Amniotic epithelial cell (primary cell): ENCODE results near the gene PRKG1.

Experiments
- DNase-seq: peaks from one replicate; pipeline ENCODE4 v3.0.0-alpha.2; 2010; ENCODE audit warnings: low read depth

The PRKG1 gene

GRCh38 chr10:51935341-51935740, 861.1 kb downstream of the PRKG1 start:
- DNase-seq: no peak

GRCh38 chr10:51937308-51938140, 863.2 kb downstream of the PRKG1 start:
- DNase-seq: peak; percentile 81

GRCh38 chr10:51950371-51950995, 876.2 kb downstream of the PRKG1 start:
- DNase-seq: no peak

- no peak for DNase-seq
Measured at GRCh38 chr10:51950996-51951555, 876.8 kb downstream of the PRKG1 start.

GRCh38 chr10:51951601-51952000, 877.3 kb downstream of the PRKG1 start:
- no peak for DNase-seq

- no peak for DNase-seq
Measured at GRCh38 chr10:51952056-51952455, 877.8 kb downstream of the PRKG1 start.

GRCh38 chr10:51955696-51956095, 881.4 kb downstream of the PRKG1 start:
- DNase-seq: no peak

- no peak for DNase-seq
Measured at GRCh38 chr10:51956822-51957221, 882.5 kb downstream of the PRKG1 start.

GRCh38 chr10:51960494-51960895, 886.2 kb downstream of the PRKG1 start:
- peak; percentile 56 for DNase-seq

- no peak for DNase-seq
Measured at GRCh38 chr10:51961401-51961800, 887.1 kb downstream of the PRKG1 start.

GRCh38 chr10:51964630-51965029, 890.3 kb downstream of the PRKG1 start:
- DNase-seq: no peak

- DNase-seq: no peak
Measured at GRCh38 chr10:51965451-51965850, 891.2 kb downstream of the PRKG1 start.

GRCh38 chr10:51972733-51973346, 898.6 kb downstream of the PRKG1 start:
- no peak for DNase-seq

GRCh38 chr10:51980752-51981151, 906.5 kb downstream of the PRKG1 start:
- no peak for DNase-seq

- DNase-seq: no peak
Measured at GRCh38 chr10:51981731-51982130, 907.4 kb downstream of the PRKG1 start.

GRCh38 chr10:51983481-51983880, 909.2 kb downstream of the PRKG1 start:
- DNase-seq: no peak

- DNase-seq: no peak
Measured at GRCh38 chr10:51985336-51985735, 911.0 kb downstream of the PRKG1 start.

- no peak for DNase-seq
Measured at GRCh38 chr10:51986516-51986915, 912.2 kb downstream of the PRKG1 start.

- no peak for DNase-seq
Measured at GRCh38 chr10:51993475-51993874, 919.2 kb downstream of the PRKG1 start.

- no peak for DNase-seq
Measured at GRCh38 chr10:51999096-51999495, 924.8 kb downstream of the PRKG1 start.

GRCh38 chr10:52004342-52004949, 930.2 kb downstream of the PRKG1 start:
- peak; percentile 37 for DNase-seq

GRCh38 chr10:52007091-52007490, 932.8 kb downstream of the PRKG1 start:
- DNase-seq: no peak
